Neural cell (in vitro differentiated cells): ENCODE data around the gene KCNH5.

Source experiments
- EP300 ChIP-seq: fragments of 450-650 bp; conservative IDR thresholded peaks from 2 replicates; pipeline ENCODE4 v1.6.1; 2014; ENCODE audit warnings: antibody characterized with exemption, mild to moderate bottlenecking, moderate library complexity; ENCODE audit not compliant: poor library complexity, severe bottlenecking
- EZH2 ChIP-seq: fragments of 200-600, 300-800 bp; shearing (Covaris generic), sonication (generic); IDR thresholded peaks from 2 replicates; pipeline ENCODE4 v1.6.1; 2014; ENCODE audit warnings: antibody characterized with exemption, low read length, borderline replicate concordance, mild to moderate bottlenecking; ENCODE audit not compliant: insufficient read depth, poor library complexity, severe bottlenecking
- POLR2AphosphoS5 ChIP-seq: IDR thresholded peaks from 2 replicates; pipeline ENCODE4 v1.6.1; 2012
- RAD21 ChIP-seq: fragments of 450-650 bp; conservative IDR thresholded peaks from 2 replicates; pipeline ENCODE4 v1.6.1; 2014; ENCODE audit warnings: antibody characterized with exemption, mild to moderate bottlenecking, moderate library complexity
- TAF1 ChIP-seq: IDR thresholded peaks from 2 replicates; pipeline ENCODE4 v1.6.1; 2012; ENCODE audit warnings: low read depth
- TF ChIP-seq, protein P1 (sequence below): fragments of 450-650 bp; IDR thresholded peaks from 2 replicates; pipeline ENCODE4 v1.5.1; 2014; ENCODE audit warnings: antibody characterized with exemption, mild to moderate bottlenecking, moderate library complexity; ENCODE audit not compliant: poor library complexity, severe bottlenecking

DNA sequence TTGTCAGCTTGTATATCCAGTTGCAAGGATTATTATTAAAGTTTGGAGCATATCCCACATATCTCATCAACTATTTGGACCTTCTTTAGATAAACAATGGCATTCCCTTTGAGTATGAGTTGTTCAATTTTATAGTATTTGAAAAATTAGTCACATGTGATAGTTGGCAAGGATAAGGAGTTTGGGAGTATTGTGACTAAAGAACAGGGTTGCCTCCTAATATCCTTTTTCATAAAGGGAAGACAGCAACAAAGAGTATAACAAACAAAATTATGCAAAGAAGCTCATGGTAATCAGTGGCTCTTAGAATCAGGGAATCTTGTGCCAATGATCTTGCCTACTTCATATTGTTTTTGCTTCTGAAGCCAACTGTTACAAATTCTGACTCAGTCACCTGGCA is 31.2 kb upstream of the KCNH5 start:
- TF ChIP-seq, protein P1, sequence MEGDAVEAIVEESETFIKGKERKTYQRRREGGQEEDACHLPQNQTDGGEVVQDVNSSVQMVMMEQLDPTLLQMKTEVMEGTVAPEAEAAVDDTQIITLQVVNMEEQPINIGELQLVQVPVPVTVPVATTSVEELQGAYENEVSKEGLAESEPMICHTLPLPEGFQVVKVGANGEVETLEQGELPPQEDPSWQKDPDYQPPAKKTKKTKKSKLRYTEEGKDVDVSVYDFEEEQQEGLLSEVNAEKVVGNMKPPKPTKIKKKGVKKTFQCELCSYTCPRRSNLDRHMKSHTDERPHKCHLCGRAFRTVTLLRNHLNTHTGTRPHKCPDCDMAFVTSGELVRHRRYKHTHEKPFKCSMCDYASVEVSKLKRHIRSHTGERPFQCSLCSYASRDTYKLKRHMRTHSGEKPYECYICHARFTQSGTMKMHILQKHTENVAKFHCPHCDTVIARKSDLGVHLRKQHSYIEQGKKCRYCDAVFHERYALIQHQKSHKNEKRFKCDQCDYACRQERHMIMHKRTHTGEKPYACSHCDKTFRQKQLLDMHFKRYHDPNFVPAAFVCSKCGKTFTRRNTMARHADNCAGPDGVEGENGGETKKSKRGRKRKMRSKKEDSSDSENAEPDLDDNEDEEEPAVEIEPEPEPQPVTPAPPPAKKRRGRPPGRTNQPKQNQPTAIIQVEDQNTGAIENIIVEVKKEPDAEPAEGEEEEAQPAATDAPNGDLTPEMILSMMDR = no peak
- no peak for TF ChIP-seq EZH2
- no peak for TF ChIP-seq POLR2AphosphoS5
- no peak for TF ChIP-seq EP300
- TF ChIP-seq TAF1 = no peak
- no peak for TF ChIP-seq RAD21
